Cardiac fibroblast (primary cell): Measurements from ENCODE around the gene ELOVL5.

ENCODE experiments used
- DNase-seq, 2 donors: peaks; one replicate each; pipeline versions ENCODE4 v3.0.0 to v3.0.0-alpha.2; 2010; ENCODE audit warnings: low read depth in 2 of 2
- H3K4me3 ChIP-seq, 2 donors: replicated peaks in 1 of 2; 1 replicate in 1 of 2; 2 replicates in 1 of 2; pipeline ENCODE4 v1.5.1; 2011; ENCODE audit warnings: low read depth in 2 of 2, low read length in 2 of 2, mild to moderate bottlenecking in 2 of 2, moderate library complexity in 1 of 2
- TF ChIP-seq, protein P1 (sequence below): IDR thresholded peaks from one replicate; pipeline ENCODE4 v1.5.1; 2011; ENCODE audit warnings: low read depth, mild to moderate bottlenecking, low read length, inconsistent platforms

ELOVL5 gene

GRCh38 chr6:53340536-53340935 is 8.2 kb downstream of the ELOVL5 start:
- no peak for DNase-seq
- H3K4me3 ChIP-seq = no peak overlapping the region
- TF ChIP-seq, protein P1, sequence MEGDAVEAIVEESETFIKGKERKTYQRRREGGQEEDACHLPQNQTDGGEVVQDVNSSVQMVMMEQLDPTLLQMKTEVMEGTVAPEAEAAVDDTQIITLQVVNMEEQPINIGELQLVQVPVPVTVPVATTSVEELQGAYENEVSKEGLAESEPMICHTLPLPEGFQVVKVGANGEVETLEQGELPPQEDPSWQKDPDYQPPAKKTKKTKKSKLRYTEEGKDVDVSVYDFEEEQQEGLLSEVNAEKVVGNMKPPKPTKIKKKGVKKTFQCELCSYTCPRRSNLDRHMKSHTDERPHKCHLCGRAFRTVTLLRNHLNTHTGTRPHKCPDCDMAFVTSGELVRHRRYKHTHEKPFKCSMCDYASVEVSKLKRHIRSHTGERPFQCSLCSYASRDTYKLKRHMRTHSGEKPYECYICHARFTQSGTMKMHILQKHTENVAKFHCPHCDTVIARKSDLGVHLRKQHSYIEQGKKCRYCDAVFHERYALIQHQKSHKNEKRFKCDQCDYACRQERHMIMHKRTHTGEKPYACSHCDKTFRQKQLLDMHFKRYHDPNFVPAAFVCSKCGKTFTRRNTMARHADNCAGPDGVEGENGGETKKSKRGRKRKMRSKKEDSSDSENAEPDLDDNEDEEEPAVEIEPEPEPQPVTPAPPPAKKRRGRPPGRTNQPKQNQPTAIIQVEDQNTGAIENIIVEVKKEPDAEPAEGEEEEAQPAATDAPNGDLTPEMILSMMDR = no peak

GRCh38 chr6:53339424-53339823 is 9.3 kb downstream of the ELOVL5 start:
- TF ChIP-seq, protein P1 = no peak
- DNase-seq = no peak
- no peak overlapping the region for H3K4me3 ChIP-seq

GRCh38 chr6:53338304-53338703 is 10.4 kb downstream of the ELOVL5 start:
- TF ChIP-seq, protein P1 = no peak
- no peak for DNase-seq

GRCh38 chr6:53336070-53336469 is 12.7 kb downstream of the ELOVL5 start:
- no peak overlapping the region for H3K4me3 ChIP-seq
- TF ChIP-seq, protein P1 = no peak
- no peak for DNase-seq

More at GRCh38 chr6:53338304-53338703, 10.4 kb downstream of the ELOVL5 start:
- H3K4me3 ChIP-seq = no peak overlapping the region

- DNase-seq = no peak
- TF ChIP-seq, protein P1 = no peak
- H3K4me3 ChIP-seq = no peak overlapping the region
Measured at GRCh38 chr6:53335224-53335994, 13.3 kb downstream of the ELOVL5 start.

DNA sequence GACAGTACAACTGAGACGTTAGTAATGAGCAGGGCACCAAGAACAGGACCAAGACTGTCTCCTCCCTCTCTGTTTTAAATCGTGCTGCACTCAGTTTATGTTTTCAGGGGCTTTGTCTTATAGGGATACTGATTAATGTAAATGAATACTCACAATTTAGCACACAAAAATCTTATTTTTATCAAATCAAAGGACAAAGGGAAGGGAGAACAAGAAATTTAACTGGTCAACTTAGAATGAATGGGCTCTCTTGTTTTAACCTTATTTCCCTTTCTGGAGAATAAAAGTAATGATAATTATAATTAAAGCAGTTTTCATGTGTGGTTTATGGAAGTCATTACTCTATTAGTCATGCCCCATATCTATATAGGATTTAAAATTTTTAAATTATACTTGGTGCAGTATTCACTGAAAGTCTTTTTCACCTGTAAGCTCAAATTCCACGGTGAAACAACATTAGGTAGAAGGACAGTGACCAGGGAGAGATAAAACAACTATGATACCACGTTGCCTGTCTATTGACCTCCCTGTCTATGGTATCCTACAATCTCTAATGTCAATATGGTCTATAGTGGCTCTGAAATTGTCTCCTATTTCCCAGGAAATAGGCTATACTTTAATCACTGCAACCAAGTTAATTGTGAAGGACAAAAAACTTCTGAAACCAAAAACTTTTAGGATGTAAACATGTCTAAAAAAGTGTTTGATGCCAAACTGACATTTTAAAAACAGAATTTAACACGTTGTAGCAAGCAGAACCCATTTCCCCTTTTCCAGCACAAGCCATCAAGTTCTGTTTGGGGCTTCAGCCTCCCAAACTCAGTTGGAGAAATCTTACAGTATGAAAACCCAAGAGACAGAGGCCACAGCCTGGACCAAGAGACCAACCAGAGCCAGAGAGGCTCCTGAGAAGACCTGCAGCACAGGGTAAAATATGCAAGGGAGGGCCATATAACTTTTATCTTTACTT is 15.0 kb downstream of the ELOVL5 start:
- TF ChIP-seq, protein P1 = no peak
- DNase-seq = no peak
- no peak overlapping the region for H3K4me3 ChIP-seq
